ENCODE measurements around the gene CEACAM16. TPM values are rescaled to one million over a fixed set of nuclear protein-coding genes. Genes with fewer than 3 reads are reported as not detected.
"Not testable (repeated sequence)": the region's sequence is repeated elsewhere in the genome, so short reads cannot be mapped to it uniquely, and the experiment has no call there.

CEACAM16 gene
- total RNA-seq, 8 experiments from 2014 or later, result 0.19 TPM; not detected in 7

DNA sequence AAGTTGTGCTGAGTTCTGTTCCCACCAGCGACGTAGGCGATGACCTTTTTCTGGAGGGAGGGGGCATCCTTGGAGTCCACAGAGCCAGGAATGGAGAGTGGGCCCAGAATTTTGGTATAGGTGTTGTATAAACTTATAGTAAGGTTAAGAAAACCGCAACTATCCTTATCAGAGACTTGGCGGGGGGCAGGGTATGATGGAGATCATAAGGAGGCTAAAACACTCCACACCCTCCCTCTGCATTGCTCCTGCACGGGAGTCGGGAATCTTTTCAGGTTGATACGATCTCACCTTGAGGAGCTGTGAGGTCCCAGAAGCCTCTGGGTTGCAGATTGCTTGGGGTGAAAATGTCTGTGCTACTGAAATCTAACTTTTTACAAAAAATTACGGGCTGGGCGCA, 34.0 kb upstream of the CEACAM16 start:
- H3K27ac ChIP-seq, result no peak overlapping the region
- H3K4me1 ChIP-seq (replicated peaks in 1 of 2), result no peaks in the 10 kb centered on the region
- no peak overlapping the region for H3K4me3 ChIP-seq
- 88 to 100% (median 94%) methylated on average over 2 to 7 of the region's 10 CpGs; no CpG with 5 or more reads in 1 of the 10 experiments for WGBS, 10 experiments
- in situ Hi-C loops (cut with MboI; ENCODE audit: low pct_unique_long_range_greater_than_20kb in 2 of 9, low sequenced_read_pairs in 9 of 9, unreplicated experiment in 9 of 9), result no loop called here
- no peak for ATAC-seq (replicated peaks in 6 of 8)

DNA sequence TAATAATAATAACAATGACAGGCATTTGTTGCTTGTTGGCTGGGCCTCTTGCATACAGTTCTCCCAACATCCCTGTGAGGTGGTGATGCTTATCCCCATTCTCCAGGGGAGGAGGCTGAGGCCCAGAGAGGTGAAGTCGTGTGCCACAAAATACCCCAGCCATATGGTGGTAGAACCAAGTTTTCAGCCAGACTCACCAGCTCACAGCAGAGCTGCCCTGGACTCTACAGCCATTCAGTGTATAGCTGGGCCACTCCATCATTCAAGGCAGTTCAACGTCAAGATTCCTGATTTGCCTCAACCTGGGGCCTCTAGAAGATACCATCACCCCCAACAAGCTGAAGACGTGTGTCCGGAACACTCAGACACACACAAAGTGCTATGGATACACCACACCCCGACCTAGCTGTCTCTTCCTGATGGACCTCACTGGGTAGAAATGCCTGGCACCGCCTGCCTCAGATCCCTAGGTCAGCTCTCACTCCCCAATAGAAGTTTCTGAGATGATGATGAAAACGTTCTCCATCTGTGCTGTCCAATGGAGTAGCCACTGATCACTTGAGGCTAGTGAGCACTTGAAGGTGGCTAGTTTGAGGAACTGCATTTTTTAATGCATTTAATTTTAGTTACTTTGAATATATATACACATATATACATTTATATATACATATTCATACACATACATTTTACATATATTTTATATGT, 31.9 kb upstream of the CEACAM16 start:
- 0 to 100% (median 75%) methylated on average over 1 to 3 of the region's 7 CpGs; no CpG with 5 or more reads in 2 of the 10 experiments for WGBS, 10 experiments
- in situ Hi-C loops (cut with MboI; ENCODE audit: low pct_unique_long_range_greater_than_20kb in 2 of 9, low sequenced_read_pairs in 9 of 9, unreplicated experiment in 9 of 9), result no loop called here
- H3K27ac ChIP-seq, result no peak overlapping the region
- no peak overlapping the region for H3K4me3 ChIP-seq
- H3K4me1 ChIP-seq (replicated peaks in 1 of 2), result no peaks in the 10 kb centered on the region
- peak in 1 of 8 experiments; percentile 22 for ATAC-seq (replicated peaks in 6 of 8)

DNA sequence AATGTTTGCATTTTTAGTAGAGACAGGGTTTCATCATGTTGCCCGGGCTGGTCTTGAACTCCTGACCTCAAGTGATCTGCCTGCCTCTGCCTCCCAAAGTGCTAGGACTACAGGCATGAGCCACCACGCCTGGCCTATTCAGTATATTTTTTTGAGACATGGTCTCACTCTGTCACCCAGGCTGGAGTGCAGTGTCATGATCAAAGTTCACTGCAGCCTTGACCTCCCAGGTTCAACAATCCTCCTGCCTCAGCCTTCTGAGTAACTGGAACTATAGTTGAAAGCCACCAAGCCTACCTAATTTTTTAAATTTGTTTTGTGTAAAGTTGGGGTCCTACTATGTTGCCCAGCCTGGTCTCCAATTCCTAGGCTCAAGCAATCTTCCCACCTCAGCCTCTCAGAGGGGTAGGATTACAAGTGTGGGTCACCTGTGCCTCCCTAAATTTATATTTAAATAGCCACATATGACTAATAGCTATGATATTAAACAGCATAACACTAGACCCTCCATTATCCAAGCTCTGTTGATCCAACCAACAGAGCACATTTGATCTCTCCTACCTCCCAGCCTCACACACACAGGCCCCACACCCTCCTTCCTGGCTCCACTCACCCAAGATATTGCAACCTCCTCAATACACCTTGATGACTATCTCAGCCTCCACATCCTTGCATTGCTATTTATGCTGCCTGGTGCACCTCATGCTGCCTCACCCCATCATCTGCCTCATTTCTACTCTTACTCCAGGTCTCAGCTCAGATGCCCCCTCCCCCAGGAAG, 29.8 kb upstream of the CEACAM16 start:
- 60 to 100% (median 69%) methylated on average over 1 to 2 of the region's 2 CpGs; no CpG with 5 or more reads in 7 of the 10 experiments for WGBS, 10 experiments
- in situ Hi-C loops (cut with MboI; ENCODE audit: low pct_unique_long_range_greater_than_20kb in 2 of 9, low sequenced_read_pairs in 9 of 9, unreplicated experiment in 9 of 9), result no loop called here
- Histone ChIP-seq H3K4me3 (no peak overlapping the region), H3K4me1 (replicated peaks in 1 of 2) (no peaks in the 10 kb centered on the region), H3K27ac (no peak overlapping the region)
- ATAC-seq (replicated peaks in 6 of 8), result no peak

- WGBS, 10 experiments, result 80 to 100% (median 97%) methylated on average over 1 to 2 of the region's 2 CpGs; no CpG with 5 or more reads in 6 of the 10 experiments
Observed at GRCh38 chr19:44670027-44670426, 28.9 kb upstream of the CEACAM16 start.

DNA sequence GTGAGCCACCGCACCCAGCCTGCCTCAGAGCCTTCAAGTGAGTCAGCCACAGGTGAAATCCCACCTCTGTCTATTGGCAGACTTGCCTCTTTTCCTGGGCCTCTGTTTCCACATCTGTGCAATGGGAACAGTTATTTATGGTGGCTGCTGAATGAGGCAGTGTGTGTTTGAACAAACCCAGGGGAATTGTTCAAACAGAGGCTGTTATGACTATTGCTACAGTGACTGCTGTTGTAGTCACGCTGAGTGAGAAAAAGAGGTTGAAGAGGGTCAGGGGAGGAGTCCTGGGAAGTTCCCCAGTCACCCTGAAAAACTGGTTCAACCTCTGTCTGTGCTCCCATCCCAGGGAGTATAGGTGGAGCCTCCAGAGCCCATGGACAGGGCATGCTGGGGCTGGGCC, 27.6 kb upstream of the CEACAM16 start, which contains the start of gene CEACAM19:
TSS of gene CEACAM19 (plus strand) at position 83 of the 400 bp plus-strand sequence. CDS start 450 bp downstream, outside the sequence.
- in situ Hi-C loops (cut with MboI; ENCODE audit: low pct_unique_long_range_greater_than_20kb in 2 of 9, low sequenced_read_pairs in 9 of 9, unreplicated experiment in 9 of 9), result no loop called here
- Histone ChIP-seq H3K27ac (no peak within 1 kb of the TSS), H3K4me1 (replicated peaks in 1 of 2) (no peaks in the 10 kb centered on the region), H3K4me3 (no peak within 1 kb of the TSS)
- WGBS, 10 experiments, result 40 to 100% (median 100%) methylated on average over 1 of the region's 2 CpGs; no CpG with 5 or more reads in 7 of the 10 experiments
- no peak for ATAC-seq (replicated peaks in 6 of 8)

More at GRCh38 chr19:44670027-44670426, 28.9 kb upstream of the CEACAM16 start:
- H3K4me3 ChIP-seq; H3K4me1 ChIP-seq (replicated peaks in 1 of 2); H3K27ac ChIP-seq; in situ Hi-C loops (cut with MboI; ENCODE audit: low pct_unique_long_range_greater_than_20kb in 2 of 9, low sequenced_read_pairs in 9 of 9, unreplicated experiment in 9 of 9); ATAC-seq (replicated peaks in 6 of 8): not testable (repeated sequence)

DNA sequence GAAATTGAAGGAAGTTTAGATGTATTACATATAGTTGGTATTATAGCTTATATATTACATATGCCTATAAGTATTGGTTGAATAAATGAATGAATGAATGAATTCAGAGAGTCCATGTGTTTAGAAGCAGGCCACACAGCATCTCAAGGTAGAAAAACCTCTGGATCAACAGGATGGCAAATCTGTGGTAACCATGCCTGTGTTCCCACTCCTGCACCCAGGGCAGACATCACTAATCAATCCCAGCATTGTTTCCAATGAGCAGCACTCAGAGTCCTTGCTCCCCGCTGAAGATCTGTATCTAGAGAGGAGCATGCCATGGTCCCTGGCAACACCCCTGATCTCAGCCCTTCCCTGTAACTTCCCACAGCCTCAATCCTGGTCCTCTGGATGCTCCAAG, 26.7 kb upstream of the CEACAM16 start:
- in situ Hi-C loops (cut with MboI; ENCODE audit: low pct_unique_long_range_greater_than_20kb in 2 of 9, low sequenced_read_pairs in 9 of 9, unreplicated experiment in 9 of 9), result no loop called here
- Histone ChIP-seq H3K4me3 (no peak overlapping the region), H3K4me1 (replicated peaks in 1 of 2) (no peaks in the 10 kb centered on the region), H3K27ac (no peak overlapping the region)
- no peak for ATAC-seq (replicated peaks in 6 of 8)
- 71 to 100% (median 80%) methylated on average over 1 of the region's 1 CpG; no CpG with 5 or more reads in 5 of the 10 experiments for WGBS, 10 experiments

DNA sequence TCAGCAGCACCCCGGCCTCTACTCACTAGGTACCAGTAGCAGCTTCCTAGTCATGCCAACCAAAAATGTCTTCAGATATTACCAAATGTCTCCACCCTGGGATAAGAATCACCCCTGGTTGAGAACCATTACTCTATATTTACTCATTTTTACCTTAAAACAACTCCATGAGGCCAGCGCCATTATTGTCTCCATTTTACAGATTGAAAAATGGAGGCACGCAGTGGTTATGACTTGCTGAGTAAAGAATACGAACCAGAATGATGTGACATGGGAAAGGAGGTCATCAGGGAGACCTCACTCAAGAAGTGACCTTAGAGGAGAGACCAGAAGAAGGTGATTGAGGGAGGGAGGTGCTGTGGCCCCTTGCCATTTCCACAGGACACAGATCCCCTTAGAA, 25.4 kb upstream of the CEACAM16 start:
- in situ Hi-C loops (cut with MboI; ENCODE audit: low pct_unique_long_range_greater_than_20kb in 2 of 9, low sequenced_read_pairs in 9 of 9, unreplicated experiment in 9 of 9), result no loop called here
- Histone ChIP-seq H3K27ac (no peak overlapping the region), H3K4me3 (no peak overlapping the region), H3K4me1 (replicated peaks in 1 of 2) (no peaks in the 10 kb centered on the region)
- 52 to 100% (median 78%) methylated on average over 2 to 4 of the region's 4 CpGs; no CpG with 5 or more reads in 1 of the 10 experiments for WGBS, 10 experiments
- no peak for ATAC-seq (replicated peaks in 6 of 8)

GRCh38 chr19:44675521-44675920, 23.4 kb upstream of the CEACAM16 start:
- no peaks in the 10 kb centered on the region for H3K4me1 ChIP-seq (replicated peaks in 1 of 2)
- in situ Hi-C loops (cut with MboI; ENCODE audit: low pct_unique_long_range_greater_than_20kb in 2 of 9, low sequenced_read_pairs in 9 of 9, unreplicated experiment in 9 of 9), result no loop called here
- ATAC-seq (replicated peaks in 6 of 8), result no peak
- H3K4me3 ChIP-seq, result no peak overlapping the region
- H3K27ac ChIP-seq, result no peak overlapping the region
- 60 to 100% (median 83%) methylated on average over 2 to 5 of the region's 6 CpGs; no CpG with 5 or more reads in 3 of the 10 experiments for WGBS, 10 experiments

DNA sequence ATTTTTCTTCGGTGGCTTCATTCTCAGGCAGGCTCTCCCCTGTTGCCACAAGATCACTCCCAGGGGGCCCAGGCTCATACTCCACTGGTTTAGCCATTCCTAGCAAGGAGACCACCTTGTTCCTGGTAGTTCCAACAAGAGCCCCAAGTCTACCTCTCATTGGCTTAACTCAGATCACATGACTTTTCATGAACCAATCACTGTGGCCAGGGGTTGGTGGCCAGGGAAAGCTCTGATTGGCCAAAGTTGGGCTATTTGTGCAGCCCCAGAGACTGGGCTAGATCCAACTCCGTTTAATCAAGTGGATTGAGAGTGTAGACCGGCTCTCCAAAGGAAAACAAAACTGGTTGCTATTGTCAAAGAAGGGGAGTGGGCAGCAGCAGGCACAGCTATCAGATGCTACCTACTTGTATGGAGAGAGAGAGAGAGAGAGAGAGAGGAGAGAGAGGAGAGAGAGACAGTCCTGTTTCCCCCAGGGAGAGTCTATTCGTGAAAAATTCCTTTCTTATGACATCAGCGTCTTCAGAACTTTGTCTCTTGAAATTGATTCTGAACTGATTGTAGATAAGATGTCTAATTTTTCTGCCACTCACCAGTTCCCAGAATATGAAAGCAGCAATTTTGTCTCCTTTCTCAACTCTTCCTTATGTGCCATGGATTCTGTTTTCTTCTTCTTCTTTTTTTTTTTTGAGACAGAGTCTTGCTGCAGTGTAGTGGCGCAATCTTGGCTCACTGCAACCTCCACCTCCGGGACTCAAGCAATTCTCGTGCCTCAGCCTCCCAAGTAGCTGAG, 21.7 kb upstream of the CEACAM16 start:
- no peak overlapping the region for H3K27ac ChIP-seq

DNA sequence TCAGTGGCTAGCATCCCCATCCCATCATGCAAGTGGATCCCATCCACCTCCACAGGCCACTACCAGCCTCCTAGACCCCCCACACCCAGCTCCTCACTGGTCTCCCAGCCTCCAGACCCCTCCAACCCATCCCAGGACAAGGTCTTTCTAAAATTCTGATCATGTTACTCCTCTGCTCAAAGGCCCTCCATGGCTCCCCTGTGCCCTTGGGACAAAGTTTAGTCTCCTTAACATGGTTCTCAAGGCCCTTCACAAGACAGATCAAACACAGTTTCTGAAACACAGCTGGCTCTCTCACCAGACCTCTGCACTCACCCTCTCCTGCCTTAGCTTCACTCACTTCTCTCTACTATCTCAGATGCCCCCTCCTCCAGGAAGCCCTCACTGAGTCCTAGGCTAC, 18.4 kb upstream of the CEACAM16 start:
- ATAC-seq (replicated peaks in 6 of 8), result no peak
- Histone ChIP-seq H3K4me3 (no peak overlapping the region), H3K27ac (no peak overlapping the region), H3K4me1 (replicated peaks in 1 of 2) (no peaks in the 10 kb centered on the region)
- in situ Hi-C loops (cut with MboI; ENCODE audit: low pct_unique_long_range_greater_than_20kb in 2 of 9, low sequenced_read_pairs in 9 of 9, unreplicated experiment in 9 of 9), result no loop called here

More for the DNA sequence above, 21.7 kb upstream of the CEACAM16 start:
- ATAC-seq (replicated peaks in 6 of 8), result peak in 3 of 8 experiments; percentile 34 to 57 (median 34)
- 45 to 100% (median 75%) methylated on average over 1 to 7 of the region's 8 CpGs for WGBS, 10 experiments
- H3K4me3 ChIP-seq, result no peak overlapping the region
- no peaks in the 10 kb centered on the region for H3K4me1 ChIP-seq (replicated peaks in 1 of 2)
- in situ Hi-C loops (cut with MboI; ENCODE audit: low pct_unique_long_range_greater_than_20kb in 2 of 9, low sequenced_read_pairs in 9 of 9, unreplicated experiment in 9 of 9), result no loop called here

DNA sequence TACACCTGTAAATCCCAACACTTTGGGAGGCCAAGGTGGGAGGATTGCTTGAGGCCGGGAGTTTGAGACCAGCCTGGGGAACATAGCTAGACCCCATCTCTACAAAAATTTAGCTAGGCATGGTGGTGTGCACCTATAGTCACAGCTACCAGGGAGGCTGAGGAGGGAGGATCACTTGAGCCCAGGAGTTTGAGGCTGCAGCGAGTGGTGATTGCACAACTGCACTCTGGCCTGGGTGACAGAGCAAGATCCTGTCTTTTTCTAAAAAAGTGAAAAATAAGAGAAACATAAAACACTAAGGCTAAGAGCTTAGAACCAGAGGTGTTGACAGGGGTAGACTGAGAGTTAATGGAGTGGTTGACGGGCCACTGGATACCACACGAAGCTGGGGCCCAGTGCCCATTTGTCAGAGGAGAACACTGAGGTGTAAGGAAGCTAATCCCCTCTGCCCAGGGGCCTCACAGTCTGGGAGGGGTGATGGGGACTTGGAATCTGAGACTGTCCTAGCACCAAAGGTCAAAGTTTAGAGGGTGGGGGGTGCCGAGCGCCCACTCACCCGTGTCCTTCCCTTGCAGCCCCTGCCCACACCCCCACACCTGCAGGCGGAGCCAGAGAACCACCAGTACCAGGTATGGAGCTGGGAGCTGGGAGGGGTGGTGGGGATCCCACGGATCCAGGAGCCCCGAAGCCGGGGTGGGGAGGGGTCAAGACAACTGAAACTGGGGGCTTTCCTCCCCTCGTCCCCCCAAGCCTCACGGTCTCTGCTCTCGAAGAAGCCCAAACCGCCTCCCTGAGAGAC, 16.8 kb upstream of the CEACAM16 start:
- Histone ChIP-seq H3K4me3 (no peak overlapping the region), H3K4me1 (replicated peaks in 1 of 2) (no peaks in the 10 kb centered on the region), H3K27ac (no peak overlapping the region)
- no peak for ATAC-seq (replicated peaks in 6 of 8)
- WGBS, 10 experiments, result 94 to 100% (median 100%) methylated on average over 1 to 3 of the region's 15 CpGs; no CpG with 5 or more reads in 6 of the 10 experiments
- in situ Hi-C loops (cut with MboI; ENCODE audit: low pct_unique_long_range_greater_than_20kb in 2 of 9, low sequenced_read_pairs in 9 of 9, unreplicated experiment in 9 of 9), result no loop called here

DNA sequence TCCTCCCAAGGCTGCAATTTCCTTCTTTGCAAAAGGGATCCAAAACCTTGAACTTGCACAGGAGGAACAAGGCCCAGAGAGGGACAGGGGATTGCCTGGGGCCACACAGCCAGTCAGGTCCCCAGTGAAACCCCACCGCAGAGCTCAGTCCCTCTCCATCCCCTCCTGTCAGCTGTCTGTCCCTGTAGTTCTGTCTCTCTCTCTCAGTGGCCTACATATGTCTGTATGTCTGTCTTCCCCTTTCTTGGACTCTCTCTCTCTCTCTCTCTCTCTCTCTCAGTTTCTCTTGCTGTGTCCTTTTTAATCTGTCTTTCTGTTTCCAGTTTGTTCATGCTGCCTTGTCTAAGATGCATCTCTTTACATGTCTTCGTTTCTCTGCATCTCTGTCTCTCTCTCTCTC, 16.1 kb upstream of the CEACAM16 start:
- in situ Hi-C loops (cut with MboI; ENCODE audit: low pct_unique_long_range_greater_than_20kb in 2 of 9, low sequenced_read_pairs in 9 of 9, unreplicated experiment in 9 of 9), result no loop called here
- Histone ChIP-seq H3K4me1 (replicated peaks in 1 of 2) (no peaks in the 10 kb centered on the region), H3K27ac (no peak overlapping the region), H3K4me3 (no peak overlapping the region)
- ATAC-seq (replicated peaks in 6 of 8), result no peak
- WGBS, 10 experiments, result 33 to 92% (median 65%) methylated on average over 1 to 2 of the region's 2 CpGs; no CpG with 5 or more reads in 2 of the 10 experiments
